GM18511 (cell line): ENCODE data around the gene OMA1.
"Not testable (repeated sequence)": the region's sequence is repeated elsewhere in the genome, so short reads cannot be mapped to it uniquely, and the experiment has no call there.

Experiments
- ATAC-seq: cut with Tn5 transposase; IDR thresholded peaks from one replicate; pipeline ENCODE4 v1.9.1; 2021; ENCODE audit warnings: mild to moderate bottlenecking, moderate library complexity; ENCODE audit not compliant: unreplicated experiment

Gene OMA1

DNA sequence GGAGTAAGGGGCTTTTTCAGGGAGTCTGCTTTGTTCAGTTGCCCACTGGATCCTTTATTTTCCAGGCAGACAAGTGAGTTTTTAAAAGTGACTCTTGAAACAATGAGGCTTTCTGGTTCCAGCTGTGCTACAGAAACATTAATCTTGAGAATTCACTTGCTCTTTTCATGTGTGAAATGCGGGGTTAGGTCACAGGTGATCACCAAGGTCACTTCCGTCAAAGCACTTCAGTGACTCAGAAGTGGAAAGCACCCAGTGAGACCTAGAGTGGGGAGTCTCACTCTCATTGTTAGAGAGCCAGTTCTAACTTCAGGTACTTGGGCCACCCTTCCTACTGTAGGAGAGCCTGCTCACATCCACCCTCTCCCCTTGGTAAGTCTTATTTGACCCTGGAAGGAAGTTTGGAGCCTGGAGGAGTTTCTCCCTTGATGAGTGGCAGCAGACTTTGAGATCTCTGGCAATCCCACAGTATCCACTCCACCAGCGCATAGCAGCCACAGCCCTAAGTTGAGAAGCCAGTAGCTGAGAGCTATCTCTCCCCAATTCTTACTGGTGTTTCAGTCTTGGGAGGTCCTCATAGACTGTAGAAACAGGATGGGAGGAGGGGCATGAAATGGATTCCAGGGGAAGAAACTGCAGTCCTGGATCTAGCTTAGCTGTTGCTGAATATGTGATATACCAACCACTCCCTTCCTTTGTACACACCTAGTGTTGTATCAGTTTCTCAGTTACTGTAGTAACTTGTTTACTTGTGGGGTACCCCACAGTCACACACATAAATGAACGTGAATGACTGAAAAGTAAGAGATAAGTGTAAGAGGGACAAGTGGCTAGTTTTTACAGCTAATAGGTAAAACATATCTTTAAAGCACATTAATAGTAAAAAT lies 27.4 kb upstream of the OMA1 start:
- peak; percentile 96 for ATAC-seq

DNA sequence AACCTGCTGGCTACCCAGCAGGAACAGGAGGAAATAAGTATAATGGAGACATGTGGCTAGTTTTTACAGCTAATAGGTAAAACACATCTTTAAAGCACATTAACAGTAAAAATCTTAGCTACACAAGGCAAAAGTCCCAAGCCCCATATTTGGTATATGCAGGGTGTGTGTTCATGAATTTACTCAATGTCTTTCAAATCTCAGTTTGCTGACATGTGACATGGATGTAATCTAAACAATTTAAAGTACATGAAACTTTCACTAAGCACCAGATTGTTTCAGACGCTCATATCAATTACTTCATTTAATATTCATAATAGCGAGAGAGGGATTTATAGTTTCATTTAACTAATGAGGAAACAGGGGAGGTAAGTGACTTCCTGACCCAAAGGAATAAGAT lies 26.6 kb upstream of the OMA1 start:
- ATAC-seq: no peak

DNA sequence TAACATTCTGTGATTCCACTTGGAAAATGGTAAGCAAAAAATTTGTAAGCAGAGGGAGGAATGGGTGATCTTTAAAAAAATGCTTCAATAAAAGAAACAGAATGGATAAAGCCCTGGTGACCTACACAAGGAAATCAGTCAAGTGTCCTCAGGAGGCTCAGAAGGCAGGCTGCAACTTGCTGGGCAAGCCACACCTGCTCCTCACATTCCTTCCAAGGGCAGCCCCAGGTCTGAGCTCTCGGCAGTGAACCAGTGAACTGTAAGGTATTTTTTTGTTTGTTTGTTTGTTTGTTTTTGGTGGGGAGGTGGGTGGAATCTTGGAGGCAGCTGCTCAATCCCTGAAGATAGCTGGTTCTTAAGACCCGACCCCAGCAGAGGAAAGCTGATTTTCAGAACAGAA lies 26.2 kb upstream of the OMA1 start:
- ATAC-seq: no peak

DNA sequence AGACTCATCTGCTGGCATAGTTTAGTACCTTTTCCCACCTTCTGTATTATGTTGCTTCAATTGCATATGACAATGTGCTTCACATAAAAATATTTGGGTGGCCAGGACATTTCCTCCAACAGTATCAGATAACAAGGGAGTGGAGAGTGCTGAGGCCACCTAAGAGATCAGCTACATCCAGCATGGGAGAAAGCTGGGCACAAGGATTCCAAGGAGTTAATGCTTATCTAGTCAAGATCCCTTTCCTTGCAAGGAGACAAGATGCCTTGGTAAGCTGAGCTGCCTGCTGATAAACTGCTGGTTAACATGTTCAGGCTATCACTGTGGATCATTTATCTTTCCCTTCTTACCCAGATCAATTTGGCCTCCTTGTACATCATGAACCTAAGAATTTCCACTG lies 25.1 kb upstream of the OMA1 start:
- no peak for ATAC-seq

DNA sequence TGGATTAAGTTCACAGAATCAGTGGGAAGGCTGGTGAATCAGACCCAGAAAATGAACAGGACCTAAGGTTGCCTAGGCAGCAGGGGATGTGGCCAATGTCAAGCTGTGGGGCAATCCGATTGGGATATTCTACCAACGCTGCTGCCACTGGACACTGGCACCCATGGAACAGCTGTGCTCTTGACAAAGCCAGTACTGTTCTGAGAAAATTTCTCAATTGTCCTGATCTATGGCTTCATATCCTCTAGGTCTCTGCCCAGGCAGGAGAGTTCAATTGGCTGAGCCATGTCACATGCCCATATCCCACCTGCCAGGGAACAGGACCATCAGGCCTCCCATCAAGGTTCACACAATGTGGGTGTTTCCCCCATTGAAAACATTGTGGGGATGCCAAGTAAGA lies 24.3 kb upstream of the OMA1 start:
- no peak for ATAC-seq

DNA sequence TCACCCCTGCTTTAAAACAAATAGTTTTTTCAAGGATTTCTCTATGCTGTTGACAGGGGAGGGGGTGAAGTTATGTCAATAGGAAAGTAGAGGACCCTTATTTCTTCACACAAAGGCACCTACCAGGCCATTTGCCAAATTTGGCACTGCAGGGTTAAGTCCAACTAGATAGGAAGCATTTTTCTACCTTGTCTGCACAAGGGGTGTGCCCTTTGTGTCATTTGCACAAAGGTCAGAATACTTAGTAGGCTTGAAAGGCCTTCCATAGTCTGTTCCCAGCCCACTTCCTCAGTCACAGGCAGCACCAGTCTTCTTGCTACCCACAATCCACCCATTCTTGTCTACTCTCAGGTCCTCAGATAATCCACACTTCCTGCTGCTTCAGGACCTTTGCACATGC lies 23.6 kb upstream of the OMA1 start:
- ATAC-seq: no peak

DNA sequence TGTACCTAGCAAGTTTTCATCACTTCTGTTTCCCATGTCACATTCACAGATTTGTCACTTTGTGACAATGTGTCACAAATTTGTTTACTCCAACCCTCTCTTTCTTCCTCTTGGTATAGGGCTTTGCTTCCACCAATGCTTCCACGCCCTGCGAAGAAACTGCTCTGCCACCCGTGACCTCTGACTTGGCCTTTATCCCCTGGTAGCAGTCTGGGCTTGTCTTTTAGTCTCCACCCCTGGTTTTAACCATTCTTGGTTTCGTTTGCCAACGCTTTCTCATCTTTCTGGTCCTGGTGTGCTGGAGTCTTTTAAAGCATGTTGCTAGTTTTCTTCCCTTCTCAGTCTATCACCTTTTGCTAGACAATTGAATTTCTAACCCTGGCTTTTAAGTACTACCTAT lies 22.4 kb upstream of the OMA1 start:
- no peak for ATAC-seq

DNA sequence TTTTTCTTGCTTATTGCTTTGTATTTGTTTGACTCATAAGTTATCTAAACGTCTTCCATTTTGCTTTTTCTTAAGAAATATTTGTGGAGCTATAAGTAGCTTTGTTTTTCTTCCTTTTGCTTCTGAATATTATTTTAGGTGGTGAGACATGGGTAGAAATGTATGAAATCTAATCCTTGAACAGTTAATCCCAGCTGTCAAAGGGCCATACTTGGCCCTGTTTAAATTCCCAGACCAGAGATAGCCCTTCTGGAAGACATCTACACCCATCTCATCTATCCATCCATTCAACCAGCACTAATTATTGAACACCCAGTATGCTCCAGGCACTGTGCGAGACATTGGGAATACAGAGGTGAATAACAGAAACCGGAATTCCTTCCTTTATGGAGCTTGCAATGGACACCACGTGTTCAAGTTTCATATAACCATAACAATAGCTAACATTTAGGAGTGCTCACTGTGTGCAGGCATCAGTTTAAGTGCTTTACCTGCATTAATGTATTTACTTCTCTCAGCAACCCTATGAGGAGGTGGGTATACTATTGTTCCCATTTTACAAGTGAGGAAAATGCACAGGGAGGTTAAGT lies 21.8 kb upstream of the OMA1 start:
- ATAC-seq: no peak

DNA sequence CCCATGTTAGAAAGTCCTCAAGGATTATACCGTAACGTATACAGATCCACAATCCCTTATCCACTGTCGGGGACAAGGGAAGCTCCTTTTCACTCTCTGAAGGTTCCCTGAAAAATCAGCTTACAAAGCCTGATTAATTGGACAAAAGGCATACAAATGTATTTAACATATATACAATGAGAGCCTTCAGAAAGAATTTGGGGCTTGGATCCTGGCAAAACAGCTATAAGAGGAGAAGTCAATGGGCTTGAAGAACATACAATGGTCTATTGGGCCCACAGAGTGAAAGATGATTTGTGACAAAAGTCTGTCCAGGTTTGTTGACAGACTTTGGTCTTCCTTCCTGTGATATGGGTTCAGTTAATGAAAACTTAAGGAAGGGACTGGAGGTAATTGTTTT lies 19.8 kb upstream of the OMA1 start:
- no peak for ATAC-seq

DNA sequence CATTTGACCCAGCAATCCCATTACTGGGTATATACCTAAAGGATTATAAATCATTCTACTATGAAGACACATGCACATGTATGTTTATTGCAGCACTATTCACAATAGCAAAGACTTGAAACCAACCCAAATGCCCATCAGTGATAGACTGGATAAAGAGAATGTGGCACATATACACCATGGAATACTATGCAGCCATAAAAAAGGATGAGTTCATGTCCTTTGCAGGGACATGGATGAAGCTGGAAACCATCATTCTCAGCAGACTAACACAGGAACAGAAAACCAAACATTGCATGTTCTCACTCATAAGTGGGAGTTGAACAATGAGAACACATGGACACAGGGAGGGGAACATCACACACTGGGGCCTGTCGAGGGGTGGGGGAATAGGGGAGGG lies 17.2 kb upstream of the OMA1 start:
- ATAC-seq: not testable (repeated sequence)

DNA sequence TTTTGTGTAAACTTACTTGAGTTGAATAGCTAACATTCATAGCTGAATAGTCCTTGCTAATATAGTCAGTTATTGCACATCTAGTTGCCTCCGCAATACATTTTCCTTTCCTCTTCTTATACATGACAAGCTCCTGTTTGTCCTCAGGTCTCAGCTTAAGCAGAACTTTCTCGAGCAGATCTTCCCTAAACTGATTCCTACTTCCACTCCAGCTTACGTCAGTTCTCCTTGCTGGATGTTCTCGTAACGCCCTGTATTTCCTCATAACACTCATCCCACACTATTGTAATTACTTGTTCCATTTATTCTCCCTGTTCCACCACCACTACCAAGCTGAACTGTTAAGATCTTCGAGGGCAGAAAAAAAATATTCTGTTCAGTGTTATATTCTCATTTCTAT lies 15.1 kb upstream of the OMA1 start:
- no peak for ATAC-seq

DNA sequence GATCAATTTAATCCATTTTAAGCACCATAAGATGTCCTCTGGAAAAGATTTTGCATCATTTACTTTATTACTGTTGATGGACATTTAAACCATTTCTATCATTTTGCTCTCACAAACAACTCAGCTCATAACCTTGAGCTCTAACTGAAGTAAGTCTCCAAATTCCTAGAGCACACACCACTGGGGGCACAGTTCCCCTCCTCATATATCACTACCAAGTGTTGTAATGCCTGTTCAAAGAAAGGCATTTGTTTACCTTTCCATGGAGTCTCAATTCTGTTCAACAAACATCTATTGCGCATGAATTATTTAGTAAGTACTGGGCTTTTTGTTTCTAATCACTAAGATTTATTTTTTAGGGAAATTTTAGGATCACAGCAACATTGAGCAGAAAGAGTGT lies 8.9 kb upstream of the OMA1 start:
- ATAC-seq: no peak

DNA sequence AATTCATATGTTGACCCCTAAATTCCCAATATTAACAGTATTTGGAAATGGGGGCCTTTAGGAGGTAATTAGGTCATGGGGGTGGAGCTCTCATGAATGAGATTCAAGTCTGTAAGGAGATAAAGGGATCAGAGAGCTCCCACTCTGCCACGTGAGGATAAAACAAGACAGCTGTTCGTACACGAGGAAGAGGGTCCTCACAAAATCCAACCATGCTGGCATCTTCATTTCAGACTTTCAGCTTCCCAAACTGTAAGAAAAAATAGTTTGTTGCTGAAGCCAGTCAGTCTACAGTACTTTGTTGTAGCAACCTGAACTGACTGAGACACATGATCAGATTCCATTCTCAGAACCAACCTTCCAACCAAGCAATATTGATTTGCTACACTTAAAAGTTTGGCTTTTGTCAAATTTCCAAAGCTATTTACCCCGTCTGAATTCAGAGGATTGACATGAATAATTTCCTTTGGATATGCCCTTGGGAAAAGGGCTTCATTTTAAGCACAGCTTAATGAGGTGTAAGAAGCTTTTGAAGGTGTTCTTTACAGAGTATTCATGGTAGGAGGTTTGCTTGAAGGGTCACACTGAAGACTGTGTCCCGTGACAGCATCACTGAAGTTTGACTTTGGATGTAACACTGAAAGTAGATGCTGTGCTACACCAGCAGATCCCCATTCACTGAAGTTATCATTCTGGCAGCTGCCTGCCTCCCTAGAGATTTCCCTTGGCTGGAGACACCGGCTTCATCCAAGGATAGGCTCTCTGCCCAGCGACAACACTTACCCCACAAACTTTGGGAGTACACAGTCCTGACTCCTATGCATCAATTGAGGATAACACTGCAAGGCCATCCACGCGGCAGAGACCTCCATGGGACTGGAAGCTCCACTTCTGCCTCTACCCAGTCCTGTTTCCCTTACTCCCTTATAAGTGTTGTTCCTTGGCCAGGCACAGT lies 4.9 kb upstream of the OMA1 start:
- no peak for ATAC-seq

DNA sequence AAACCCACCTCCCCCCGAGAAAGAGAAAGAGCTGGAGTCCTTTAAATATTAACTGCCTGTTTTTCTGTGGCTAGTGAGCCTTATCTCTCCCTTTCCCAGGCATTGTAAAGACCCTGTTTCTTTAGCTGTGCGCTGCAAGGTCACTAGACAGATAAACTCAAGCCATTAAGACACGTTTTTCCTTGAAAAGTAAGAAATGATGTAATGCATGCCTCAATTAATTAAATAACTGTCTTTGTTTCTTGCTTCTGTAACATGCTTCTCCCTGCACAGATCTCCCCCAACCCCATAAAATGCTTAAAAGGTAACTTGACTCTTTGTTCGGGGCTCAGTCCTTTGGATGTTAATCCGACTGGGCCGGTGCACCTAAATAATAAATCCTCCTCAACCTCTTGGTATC lies 2.8 kb upstream of the OMA1 start:
- ATAC-seq: not testable (repeated sequence)

DNA sequence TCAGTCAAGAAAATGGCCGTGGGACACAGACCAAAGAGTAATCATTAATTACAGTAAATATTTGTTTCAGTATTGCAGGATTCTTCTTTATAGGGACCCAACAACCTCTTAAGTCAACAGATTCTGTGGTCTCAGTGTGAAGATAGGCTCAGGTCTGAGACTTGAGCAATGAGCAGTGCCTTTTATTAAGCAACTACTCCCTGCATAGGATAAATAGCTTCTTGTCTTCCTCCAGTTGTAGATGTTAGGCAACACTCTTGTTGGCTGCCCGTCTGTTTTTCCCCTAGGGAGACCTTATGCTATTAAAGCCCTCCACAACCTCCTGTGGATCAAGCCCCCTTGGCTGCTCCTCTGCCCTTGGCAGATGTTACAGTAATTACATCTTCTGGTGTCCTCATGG lies 1.8 kb upstream of the OMA1 start:
- no peak for ATAC-seq

DNA sequence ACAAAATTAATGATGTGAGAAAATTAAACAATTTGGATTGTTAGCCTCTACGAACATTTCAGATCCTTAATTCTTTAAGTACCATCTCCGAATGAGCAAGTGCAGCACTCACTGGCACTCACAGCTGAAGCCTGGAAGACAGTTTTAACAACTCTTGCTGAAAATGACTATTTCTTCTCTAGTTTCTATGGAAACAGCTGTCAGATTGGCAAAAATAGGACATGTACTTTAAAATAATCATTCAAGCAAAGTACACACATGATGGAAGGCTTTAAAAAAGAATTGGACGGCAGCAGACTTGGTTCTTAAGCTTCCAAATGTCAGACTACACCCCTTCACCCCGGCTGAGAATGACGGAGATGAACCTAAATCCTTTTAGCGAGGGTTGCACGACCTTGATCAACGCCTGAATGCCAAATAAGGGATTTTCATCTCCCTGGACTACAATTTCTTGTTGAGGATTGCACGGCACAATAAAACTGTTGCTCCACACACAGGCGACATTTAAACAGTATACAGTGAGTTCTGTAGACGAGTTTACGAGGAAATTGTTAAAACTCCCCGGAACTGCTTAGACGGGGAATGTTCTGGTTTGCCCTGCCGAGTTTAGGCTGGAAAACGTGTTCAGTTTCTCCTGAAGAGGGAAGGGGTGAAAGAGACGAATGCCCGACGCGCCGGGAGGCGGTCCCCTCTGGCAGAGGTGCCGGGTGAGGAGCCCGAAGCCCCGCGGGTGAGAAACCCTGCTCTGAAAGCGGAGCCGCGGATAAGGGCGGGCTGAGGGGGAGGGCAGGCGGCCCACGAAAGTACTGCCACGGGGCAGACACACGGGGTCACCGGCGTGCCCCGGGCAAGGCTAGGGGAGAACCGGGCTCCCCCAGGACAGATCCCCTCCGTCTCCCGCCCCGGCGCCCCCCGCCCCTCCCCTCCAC lies 671 bp downstream of the OMA1 start:
- peak; percentile 65 for ATAC-seq

DNA sequence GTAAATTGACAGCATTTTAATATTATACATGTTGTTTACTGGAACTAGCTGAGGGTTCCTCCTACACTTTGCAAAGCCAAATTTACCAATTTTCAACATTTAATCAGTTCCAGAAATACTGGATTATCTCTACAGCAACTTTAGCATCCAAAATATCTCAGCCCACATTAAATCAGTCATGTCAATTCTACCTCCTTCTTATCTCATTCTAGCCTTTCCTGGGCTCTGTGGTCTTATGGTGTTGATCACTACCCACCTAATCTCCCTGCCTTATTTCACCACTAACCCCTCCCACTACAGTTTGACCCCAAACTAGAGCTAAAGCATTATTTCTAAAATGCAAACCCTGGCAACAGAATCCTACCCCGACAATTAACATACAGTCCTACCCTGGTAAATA lies 3.3 kb downstream of the OMA1 start:
- ATAC-seq: no peak

DNA sequence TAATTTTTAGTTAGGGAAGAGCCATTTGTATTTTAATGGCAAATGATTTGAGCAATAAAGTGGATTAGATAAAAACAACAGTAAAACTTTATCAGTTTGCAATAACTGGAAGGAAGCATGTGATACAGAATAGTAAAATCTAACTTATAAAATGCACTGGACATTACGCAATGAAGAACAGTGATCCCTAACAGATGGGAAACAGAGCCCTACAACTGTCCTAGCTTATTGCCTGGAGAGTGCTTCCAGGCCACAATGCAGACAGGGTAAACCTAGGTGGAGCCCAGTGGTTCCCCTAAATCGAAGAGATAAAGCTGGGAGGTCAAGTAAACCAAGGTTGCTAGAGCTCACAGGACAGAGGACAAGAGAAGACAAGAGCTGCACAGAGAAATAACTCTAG lies 7.0 kb downstream of the OMA1 start:
- ATAC-seq: no peak

DNA sequence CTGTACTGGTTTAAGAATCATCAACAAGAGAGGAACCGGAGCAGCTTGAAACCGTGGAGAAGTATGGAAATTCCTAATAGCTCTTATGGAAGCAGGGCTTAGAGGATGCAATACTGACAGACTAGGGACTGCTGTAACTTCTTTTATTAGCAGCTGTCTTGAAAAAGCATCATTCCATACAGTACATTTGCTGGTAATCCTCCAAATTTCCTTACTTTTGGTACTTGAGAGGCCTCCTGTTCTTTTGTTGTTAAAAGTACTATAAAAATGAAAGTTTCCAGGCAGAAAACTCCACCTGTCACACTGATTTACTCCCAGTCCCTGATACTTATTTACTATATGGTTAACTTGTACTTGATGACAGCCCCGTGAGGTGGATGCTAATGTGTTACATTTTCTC lies 7.7 kb downstream of the OMA1 start:
- no peak for ATAC-seq

DNA sequence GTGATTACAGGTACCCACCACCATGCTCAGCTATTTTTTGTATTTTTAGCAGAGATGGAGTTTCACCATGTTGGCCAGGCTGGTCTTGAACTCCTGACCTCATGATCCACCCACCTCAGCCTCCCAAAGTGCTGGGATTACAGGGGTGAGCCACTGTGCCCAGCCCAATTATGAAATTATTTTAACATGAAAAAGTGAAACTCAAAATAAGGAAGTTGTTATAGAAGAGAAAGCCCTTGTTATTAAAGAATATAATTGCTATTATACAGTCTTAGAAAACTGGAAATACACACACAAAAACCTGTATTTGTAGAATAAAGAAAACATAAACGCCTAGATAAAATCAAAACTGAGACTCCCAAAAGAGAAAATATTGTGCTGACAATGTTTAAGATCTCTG lies 14.7 kb downstream of the OMA1 start:
- ATAC-seq: not testable (repeated sequence)

DNA sequence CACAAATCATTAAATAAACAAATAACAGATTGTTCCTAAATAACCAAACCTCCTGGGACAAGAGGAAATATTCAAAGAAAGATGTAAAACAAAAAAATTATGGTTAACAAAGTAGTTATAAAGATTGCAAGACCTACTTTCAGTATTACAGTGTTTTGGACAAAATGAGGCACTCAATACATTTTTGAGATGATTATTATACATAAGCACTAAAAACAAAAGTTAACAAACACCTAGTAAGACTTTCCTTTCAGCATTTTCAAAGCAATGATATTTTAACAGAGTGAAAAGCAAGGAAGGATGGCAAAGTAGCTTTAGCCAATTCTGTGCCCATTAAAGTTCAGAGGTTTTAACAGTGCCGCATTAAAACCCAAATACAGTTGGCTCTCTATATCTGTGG lies 17.2 kb downstream of the OMA1 start:
- ATAC-seq: no peak
